ENCODE results near the gene PAPLN.
"Not testable (repeated sequence)": the region's sequence is repeated elsewhere in the genome, so short reads cannot be mapped to it uniquely, and the experiment has no call there.

The PAPLN gene

GRCh38 chr14:73237219-73237785 is at the start of gene PAPLN:
PAPLN (plus strand) TSS chr14:73237506; CDS start chr14:73239779, 2,273 bp downstream.
- no peak for DNase-seq (ENCODE audit: low read depth in 2 of 3, low spot score in 2 of 3)

- no peak for DNase-seq (ENCODE audit: low read depth in 2 of 3, low spot score in 2 of 3)
Observed at GRCh38 chr14:73188501-73188911, 48.8 kb upstream of the PAPLN start.

- DNase-seq (ENCODE audit: low read depth in 2 of 3, low spot score in 2 of 3) = no peak
Observed at GRCh38 chr14:73189651-73190050, 47.7 kb upstream of the PAPLN start.

- DNase-seq (ENCODE audit: low read depth in 2 of 3, low spot score in 2 of 3) = no peak
Observed at GRCh38 chr14:73191441-73191840, 45.9 kb upstream of the PAPLN start.

GRCh38 chr14:73194306-73194705 is 43.0 kb upstream of the PAPLN start:
- not testable (repeated sequence) for DNase-seq (ENCODE audit: low read depth in 2 of 3, low spot score in 2 of 3)

GRCh38 chr14:73198253-73198652 is 39.1 kb upstream of the PAPLN start:
- DNase-seq (ENCODE audit: low read depth in 2 of 3, low spot score in 2 of 3) = no peak

GRCh38 chr14:73203527-73203926 is 33.8 kb upstream of the PAPLN start:
- DNase-seq (ENCODE audit: low read depth in 2 of 3, low spot score in 2 of 3) = no peak

GRCh38 chr14:73207615-73208014 is 29.7 kb upstream of the PAPLN start:
- no peak for DNase-seq (ENCODE audit: low read depth in 2 of 3, low spot score in 2 of 3)

GRCh38 chr14:73208390-73208789 is 28.9 kb upstream of the PAPLN start:
- DNase-seq (ENCODE audit: low read depth in 2 of 3, low spot score in 2 of 3) = no peak

GRCh38 chr14:73208846-73209245 is 28.5 kb upstream of the PAPLN start:
- DNase-seq (ENCODE audit: low read depth in 2 of 3, low spot score in 2 of 3) = no peak

- DNase-seq (ENCODE audit: low read depth in 2 of 3, low spot score in 2 of 3) = no peak
Observed at GRCh38 chr14:73209953-73210352, 27.4 kb upstream of the PAPLN start.

GRCh38 chr14:73211251-73212040 is 25.9 kb upstream of the PAPLN start:
- no peak for DNase-seq (ENCODE audit: low read depth in 2 of 3, low spot score in 2 of 3)

- DNase-seq (ENCODE audit: low read depth in 2 of 3, low spot score in 2 of 3) = no peak
Observed at GRCh38 chr14:73216030-73216429, 21.3 kb upstream of the PAPLN start.

GRCh38 chr14:73217411-73217810 is 19.9 kb upstream of the PAPLN start:
- no peak for DNase-seq (ENCODE audit: low read depth in 2 of 3, low spot score in 2 of 3)

- DNase-seq (ENCODE audit: low read depth in 2 of 3, low spot score in 2 of 3) = no peak
Observed at GRCh38 chr14:73220061-73220460, 17.2 kb upstream of the PAPLN start.

- DNase-seq (ENCODE audit: low read depth in 2 of 3, low spot score in 2 of 3) = no peak
Observed at GRCh38 chr14:73220634-73221033, 16.7 kb upstream of the PAPLN start.

- DNase-seq (ENCODE audit: low read depth in 2 of 3, low spot score in 2 of 3) = no peak
Observed at GRCh38 chr14:73221945-73222344, 15.4 kb upstream of the PAPLN start.

GRCh38 chr14:73223049-73223448 is 14.3 kb upstream of the PAPLN start:
- DNase-seq (ENCODE audit: low read depth in 2 of 3, low spot score in 2 of 3) = no peak

- no peak for DNase-seq (ENCODE audit: low read depth in 2 of 3, low spot score in 2 of 3)
Observed at GRCh38 chr14:73225496-73225895, 11.8 kb upstream of the PAPLN start.

- DNase-seq (ENCODE audit: low read depth in 2 of 3, low spot score in 2 of 3) = no peak
Observed at GRCh38 chr14:73227812-73228781, 9.2 kb upstream of the PAPLN start.

- no peak for DNase-seq (ENCODE audit: low read depth in 2 of 3, low spot score in 2 of 3)
Observed at GRCh38 chr14:73230051-73230450, 7.3 kb upstream of the PAPLN start.
